Neural cell (in vitro differentiated cells): Measurements from ENCODE around the gene DENND1A. TPM values are rescaled to one million over a fixed set of nuclear protein-coding genes. Genes with fewer than 3 reads are reported as not detected.

Experiments used
- H2AFZ ChIP-seq: fragments of 200-600, 300-800 bp; sonication (generic), shearing (Covaris generic); 2 replicates; pipeline ENCODE4 v1.6.0; 2014; ENCODE audit warnings: low read depth, mild to moderate bottlenecking, antibody characterized with exemption, low read length, moderate library complexity
- H3F3A ChIP-seq: fragments of 200-600 bp; shearing (Covaris generic); 2 replicates; pipeline ENCODE4 v1.6.1; 2016; ENCODE audit warnings: mild to moderate bottlenecking, moderate library complexity, mixed read lengths, antibody characterized with exemption, low read length; ENCODE audit not compliant: insufficient read depth, poor library complexity, severe bottlenecking
- H3K27ac ChIP-seq: fragments of 200-600, 300-800 bp; sonication (generic), shearing (Covaris generic); 2 replicates; pipeline ENCODE4 v1.5.1; 2014; ENCODE audit warnings: mild to moderate bottlenecking, low read length, moderate library complexity
- H3K27me3 ChIP-seq: fragments of 300-800, 200-600 bp; sonication (generic), shearing (Covaris generic); 2 replicates; pipeline ENCODE4 v1.6.0; 2014; ENCODE audit warnings: mild to moderate bottlenecking, low read depth, low read length, moderate library complexity; ENCODE audit not compliant: insufficient read depth
- H3K36me3 ChIP-seq: fragments of 300-800, 200-600 bp; sonication (generic), shearing (Covaris generic); 2 replicates; pipeline ENCODE4 v1.5.1; 2014; ENCODE audit warnings: mild to moderate bottlenecking, antibody characterized with exemption, low read length, moderate library complexity; ENCODE audit not compliant: insufficient read depth
- H3K4me2 ChIP-seq: fragments of 300-800, 200-600 bp; sonication (generic), shearing (Covaris generic); 2 replicates; pipeline ENCODE4 v1.6.0; 2014; ENCODE audit warnings: mild to moderate bottlenecking, low read length
- H3K4me3 ChIP-seq: fragments of 300-800, 200-600 bp; sonication (generic), shearing (Covaris generic); 2 replicates; pipeline ENCODE4 v1.5.1; 2014; ENCODE audit warnings: mild to moderate bottlenecking, low read length, moderate library complexity
- H3K79me2 ChIP-seq: fragments of 200-600 bp; shearing (Covaris generic); replicated peaks from 2 replicates; pipeline ENCODE4 v1.6.0; 2014; ENCODE audit warnings: mild to moderate bottlenecking, low read length, moderate library complexity; ENCODE audit not compliant: insufficient read depth
- H3K9ac ChIP-seq: fragments of 300-800, 200-600 bp; sonication (generic), shearing (Covaris generic); 2 replicates; pipeline ENCODE4 v1.6.1; 2016; ENCODE audit warnings: mild to moderate bottlenecking, low read length, mixed read lengths
- H3K9me2 ChIP-seq: fragments of 200-600 bp; shearing (Covaris generic); 2 replicates; pipeline ENCODE4 v1.6.1; 2016; ENCODE audit warnings: mild to moderate bottlenecking, low read length, mixed read lengths; ENCODE audit not compliant: insufficient read depth
- H3K9me3 ChIP-seq: fragments of 200-600, 300-800 bp; sonication (generic), shearing (Covaris generic); 2 replicates; pipeline ENCODE4 v1.6.1; 2016; ENCODE audit warnings: mild to moderate bottlenecking, mixed run types, low read length, moderate library complexity, mixed read lengths
- H4K20me1 ChIP-seq: fragments of 200-600 bp; shearing (Covaris generic); 2 replicates; pipeline ENCODE4 v1.6.1; 2016; ENCODE audit warnings: mild to moderate bottlenecking, mixed run types; ENCODE audit not compliant: insufficient read depth
- EP300 ChIP-seq: fragments of 450-650 bp; conservative IDR thresholded peaks from 2 replicates; pipeline ENCODE4 v1.6.1; 2014; ENCODE audit warnings: antibody characterized with exemption, mild to moderate bottlenecking, moderate library complexity; ENCODE audit not compliant: poor library complexity, severe bottlenecking
- EZH2 ChIP-seq: fragments of 200-600, 300-800 bp; shearing (Covaris generic), sonication (generic); IDR thresholded peaks from 2 replicates; pipeline ENCODE4 v1.6.1; 2014; ENCODE audit warnings: antibody characterized with exemption, low read length, borderline replicate concordance, mild to moderate bottlenecking; ENCODE audit not compliant: insufficient read depth, poor library complexity, severe bottlenecking
- MXI1 ChIP-seq: fragments of 450-650 bp; conservative IDR thresholded peaks from 2 replicates; pipeline ENCODE4 v1.6.1; 2014; ENCODE audit warnings: antibody characterized with exemption, mild to moderate bottlenecking; ENCODE audit not compliant: poor library complexity, severe bottlenecking
- POLR2AphosphoS5 ChIP-seq: IDR thresholded peaks from 2 replicates; pipeline ENCODE4 v1.6.1; 2012
- RAD21 ChIP-seq: fragments of 450-650 bp; conservative IDR thresholded peaks from 2 replicates; pipeline ENCODE4 v1.6.1; 2014; ENCODE audit warnings: antibody characterized with exemption, mild to moderate bottlenecking, moderate library complexity
- SMC3 ChIP-seq: fragments of 450-650 bp; conservative IDR thresholded peaks from 2 replicates; pipeline ENCODE4 v1.6.1; 2014; ENCODE audit warnings: antibody characterized with exemption, mild to moderate bottlenecking, moderate library complexity; ENCODE audit not compliant: poor library complexity
- TAF1 ChIP-seq: IDR thresholded peaks from 2 replicates; pipeline ENCODE4 v1.6.1; 2012; ENCODE audit warnings: low read depth
- polyA plus RNA-seq: library from polyadenylated mRNA; depleted of rRNA; stranded (reverse); fragments of >200 nt; gene quantifications from 2 replicates; pipeline ENCODE4 v1.2.3, GENCODE V29; 2014
- TF ChIP-seq, protein P1 (sequence below): IDR thresholded peaks from 2 replicates; pipeline ENCODE4 v1.6.1; 2012; ENCODE audit warnings: borderline replicate concordance
- TF ChIP-seq, protein P2 (sequence below): fragments of 450-650 bp; IDR thresholded peaks from 2 replicates; pipeline ENCODE4 v1.5.1; 2014; ENCODE audit warnings: antibody characterized with exemption, mild to moderate bottlenecking, moderate library complexity; ENCODE audit not compliant: poor library complexity, severe bottlenecking

DENND1A gene
- polyA plus RNA-seq, 1 donor from 2014 or later = 2.3 TPM

DNA sequence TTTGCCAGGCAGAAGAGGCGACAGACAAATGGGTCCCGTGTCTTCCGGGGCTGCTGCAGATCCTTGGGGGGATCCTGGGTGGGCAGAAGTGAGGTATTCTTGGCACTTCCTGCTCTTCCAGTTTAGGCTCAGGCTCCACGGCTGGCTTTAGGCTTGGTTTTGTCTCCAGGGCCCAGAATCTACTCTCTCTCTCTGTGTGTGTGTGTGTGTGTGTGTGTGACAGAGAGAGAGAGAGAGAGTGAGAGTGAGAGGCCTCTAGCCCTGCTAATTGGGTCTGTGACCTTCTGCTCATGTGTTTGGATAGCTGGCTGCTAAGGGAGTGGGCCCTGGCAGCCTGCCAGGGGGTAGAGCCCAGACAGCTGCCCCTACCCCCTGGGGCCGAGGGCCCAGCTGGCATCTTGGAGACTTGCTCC lies 534.6 kb downstream of the DENND1A start:
- no peaks in the 10 kb centered on the region for H3K79me2 ChIP-seq
- no peak overlapping the region for H3K4me2 ChIP-seq
- H3K4me3 ChIP-seq = no peak overlapping the region
- H2AFZ ChIP-seq = no peak overlapping the region
- peaks cover 3% of the 10 kb centered on the region for H3K9me3 ChIP-seq
- H3K27ac ChIP-seq = no peak overlapping the region
- no peaks in the 10 kb centered on the region for H3K27me3 ChIP-seq
- H3K9me2 ChIP-seq = no peaks in the 10 kb centered on the region
- H3K36me3 ChIP-seq = no peaks in the 10 kb centered on the region
- H3K9ac ChIP-seq = no peak overlapping the region
- no peaks in the 10 kb centered on the region for H3F3A ChIP-seq
- H4K20me1 ChIP-seq = no peaks in the 10 kb centered on the region
- TF ChIP-seq EZH2 (no peak), POLR2AphosphoS5 (no peak), SMC3 (no peak), MXI1 (no peak), EP300 (no peak), TAF1 (no peak), RAD21 (no peak)
- TF ChIP-seq, protein P1, sequence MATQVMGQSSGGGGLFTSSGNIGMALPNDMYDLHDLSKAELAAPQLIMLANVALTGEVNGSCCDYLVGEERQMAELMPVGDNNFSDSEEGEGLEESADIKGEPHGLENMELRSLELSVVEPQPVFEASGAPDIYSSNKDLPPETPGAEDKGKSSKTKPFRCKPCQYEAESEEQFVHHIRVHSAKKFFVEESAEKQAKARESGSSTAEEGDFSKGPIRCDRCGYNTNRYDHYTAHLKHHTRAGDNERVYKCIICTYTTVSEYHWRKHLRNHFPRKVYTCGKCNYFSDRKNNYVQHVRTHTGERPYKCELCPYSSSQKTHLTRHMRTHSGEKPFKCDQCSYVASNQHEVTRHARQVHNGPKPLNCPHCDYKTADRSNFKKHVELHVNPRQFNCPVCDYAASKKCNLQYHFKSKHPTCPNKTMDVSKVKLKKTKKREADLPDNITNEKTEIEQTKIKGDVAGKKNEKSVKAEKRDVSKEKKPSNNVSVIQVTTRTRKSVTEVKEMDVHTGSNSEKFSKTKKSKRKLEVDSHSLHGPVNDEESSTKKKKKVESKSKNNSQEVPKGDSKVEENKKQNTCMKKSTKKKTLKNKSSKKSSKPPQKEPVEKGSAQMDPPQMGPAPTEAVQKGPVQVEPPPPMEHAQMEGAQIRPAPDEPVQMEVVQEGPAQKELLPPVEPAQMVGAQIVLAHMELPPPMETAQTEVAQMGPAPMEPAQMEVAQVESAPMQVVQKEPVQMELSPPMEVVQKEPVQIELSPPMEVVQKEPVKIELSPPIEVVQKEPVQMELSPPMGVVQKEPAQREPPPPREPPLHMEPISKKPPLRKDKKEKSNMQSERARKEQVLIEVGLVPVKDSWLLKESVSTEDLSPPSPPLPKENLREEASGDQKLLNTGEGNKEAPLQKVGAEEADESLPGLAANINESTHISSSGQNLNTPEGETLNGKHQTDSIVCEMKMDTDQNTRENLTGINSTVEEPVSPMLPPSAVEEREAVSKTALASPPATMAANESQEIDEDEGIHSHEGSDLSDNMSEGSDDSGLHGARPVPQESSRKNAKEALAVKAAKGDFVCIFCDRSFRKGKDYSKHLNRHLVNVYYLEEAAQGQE = no peak
- TF ChIP-seq, protein P2, sequence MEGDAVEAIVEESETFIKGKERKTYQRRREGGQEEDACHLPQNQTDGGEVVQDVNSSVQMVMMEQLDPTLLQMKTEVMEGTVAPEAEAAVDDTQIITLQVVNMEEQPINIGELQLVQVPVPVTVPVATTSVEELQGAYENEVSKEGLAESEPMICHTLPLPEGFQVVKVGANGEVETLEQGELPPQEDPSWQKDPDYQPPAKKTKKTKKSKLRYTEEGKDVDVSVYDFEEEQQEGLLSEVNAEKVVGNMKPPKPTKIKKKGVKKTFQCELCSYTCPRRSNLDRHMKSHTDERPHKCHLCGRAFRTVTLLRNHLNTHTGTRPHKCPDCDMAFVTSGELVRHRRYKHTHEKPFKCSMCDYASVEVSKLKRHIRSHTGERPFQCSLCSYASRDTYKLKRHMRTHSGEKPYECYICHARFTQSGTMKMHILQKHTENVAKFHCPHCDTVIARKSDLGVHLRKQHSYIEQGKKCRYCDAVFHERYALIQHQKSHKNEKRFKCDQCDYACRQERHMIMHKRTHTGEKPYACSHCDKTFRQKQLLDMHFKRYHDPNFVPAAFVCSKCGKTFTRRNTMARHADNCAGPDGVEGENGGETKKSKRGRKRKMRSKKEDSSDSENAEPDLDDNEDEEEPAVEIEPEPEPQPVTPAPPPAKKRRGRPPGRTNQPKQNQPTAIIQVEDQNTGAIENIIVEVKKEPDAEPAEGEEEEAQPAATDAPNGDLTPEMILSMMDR = no peak

DNA sequence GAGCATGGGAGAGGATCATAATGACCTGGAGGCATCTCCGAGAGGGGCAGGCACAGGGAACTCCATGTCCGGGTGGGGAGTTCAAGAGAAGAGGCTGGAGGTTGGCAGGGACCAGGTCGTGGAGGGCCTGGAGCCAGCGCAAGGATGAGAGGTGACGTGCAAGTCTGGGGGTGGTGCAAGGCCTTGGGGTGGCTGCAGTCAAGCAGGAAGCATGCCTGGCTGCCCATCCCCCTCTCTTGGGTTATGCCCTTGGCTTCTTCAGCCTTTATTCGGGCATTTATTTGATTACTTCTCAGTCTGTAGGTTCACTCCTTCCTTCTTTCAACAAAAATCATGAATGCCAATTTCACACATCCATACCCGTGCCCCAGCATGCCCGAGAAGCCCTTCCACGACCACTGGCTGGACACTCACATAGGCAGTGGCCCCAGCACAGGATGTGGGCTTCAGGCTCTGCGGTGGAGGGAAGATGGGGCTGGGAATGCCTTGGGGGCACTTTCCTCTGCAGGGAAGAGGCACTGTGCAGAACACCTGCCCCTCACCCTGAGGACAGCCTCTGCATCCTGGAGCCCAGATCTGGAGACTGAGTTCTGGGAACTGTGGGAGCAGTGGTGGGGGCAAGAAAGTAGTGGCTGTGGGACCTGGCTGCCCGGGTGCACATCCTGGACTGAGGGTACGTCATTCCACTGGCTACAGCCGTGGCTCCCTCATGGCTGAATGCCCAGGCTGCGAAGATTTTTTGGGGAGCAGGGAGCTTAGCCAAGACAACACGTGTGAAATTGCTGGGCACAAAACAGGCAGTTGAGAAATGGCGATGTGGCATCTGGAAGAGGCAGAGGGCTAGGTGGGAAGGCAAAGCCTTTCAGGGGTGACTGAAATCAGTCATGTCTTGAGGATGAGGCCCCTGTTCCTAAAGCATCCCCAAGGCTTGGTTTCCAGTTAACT lies 535.4 kb downstream of the DENND1A start:
- Histone ChIP-seq H3K27ac (no peak overlapping the region), H2AFZ (no peak overlapping the region), H3F3A (no peaks in the 10 kb centered on the region), H3K36me3 (no peaks in the 10 kb centered on the region), H3K9me3 (peaks cover 3% of the 10 kb centered on the region), H3K79me2 (no peaks in the 10 kb centered on the region), H3K27me3 (no peaks in the 10 kb centered on the region), H3K9me2 (no peaks in the 10 kb centered on the region), H3K4me2 (no peak overlapping the region), H3K4me3 (no peak overlapping the region), H3K9ac (no peak overlapping the region), H4K20me1 (no peaks in the 10 kb centered on the region)
- TF ChIP-seq RAD21 (no peak), POLR2AphosphoS5 (no peak), EP300 (no peak), EZH2 (no peak), MXI1 (no peak), SMC3 (no peak), TAF1 (no peak)
- TF ChIP-seq, protein P2 = no peak
- TF ChIP-seq, protein P1 = no peak
